Activated gamma-delta T cell (primary cell): Measurements from ENCODE around the gene PDE4B.

Source experiments
- DNase-seq: peaks from one replicate; lab custom pipeline; 2025; lab: John Stamatoyannopoulos, UW

Gene PDE4B

GRCh38 chr1:66359815-66360214, 567.1 kb downstream of the PDE4B start:
- no peak for DNase-seq

- no peak for DNase-seq
Observed at GRCh38 chr1:66360285-66360724, 567.6 kb downstream of the PDE4B start.

- DNase-seq: no peak
Observed at GRCh38 chr1:66364578-66365391, 572.1 kb downstream of the PDE4B start.

GRCh38 chr1:66365635-66366034, 572.9 kb downstream of the PDE4B start:
- no peak for DNase-seq

- no peak for DNase-seq
Observed at GRCh38 chr1:66366634-66367033, 573.9 kb downstream of the PDE4B start.

- no peak for DNase-seq
Observed at GRCh38 chr1:66367369-66367768, 574.7 kb downstream of the PDE4B start.

- no peak for DNase-seq
Observed at GRCh38 chr1:66368261-66368660, 575.6 kb downstream of the PDE4B start.

- DNase-seq: no peak
Observed at GRCh38 chr1:66370462-66370971, 577.8 kb downstream of the PDE4B start.

- no peak for DNase-seq
Observed at GRCh38 chr1:66371233-66372005, 578.7 kb downstream of the PDE4B start.

- no peak for DNase-seq
Observed at GRCh38 chr1:66372522-66373101, 579.9 kb downstream of the PDE4B start.

- DNase-seq: no peak
Observed at GRCh38 chr1:66373157-66373591, 580.5 kb downstream of the PDE4B start.

- DNase-seq: no peak
Observed at GRCh38 chr1:66374148-66374547, 581.5 kb downstream of the PDE4B start.

- no peak for DNase-seq
Observed at GRCh38 chr1:66374561-66375111, 581.9 kb downstream of the PDE4B start.

GRCh38 chr1:66375125-66375524, 582.4 kb downstream of the PDE4B start:
- DNase-seq: no peak

- no peak for DNase-seq
Observed at GRCh38 chr1:66380452-66381212, 587.9 kb downstream of the PDE4B start.

- no peak for DNase-seq
Observed at GRCh38 chr1:66381621-66382275, 589.1 kb downstream of the PDE4B start.

GRCh38 chr1:66383168-66383567, 590.5 kb downstream of the PDE4B start:
- no peak for DNase-seq

- no peak for DNase-seq
Observed at GRCh38 chr1:66383611-66384010, 590.9 kb downstream of the PDE4B start.

GRCh38 chr1:66384258-66384921, 591.7 kb downstream of the PDE4B start:
- no peak for DNase-seq

- no peak for DNase-seq
Observed at GRCh38 chr1:66386712-66387111, 594.0 kb downstream of the PDE4B start.
